Measurements from ENCODE around the gene C10orf143. TPM values are rescaled to one million over a fixed set of nuclear protein-coding genes. Genes with fewer than 3 reads are reported as not detected.

Gene C10orf143
- total RNA-seq, 2 experiments from 2014 or later, result 2.5 to 3.0 TPM

DNA sequence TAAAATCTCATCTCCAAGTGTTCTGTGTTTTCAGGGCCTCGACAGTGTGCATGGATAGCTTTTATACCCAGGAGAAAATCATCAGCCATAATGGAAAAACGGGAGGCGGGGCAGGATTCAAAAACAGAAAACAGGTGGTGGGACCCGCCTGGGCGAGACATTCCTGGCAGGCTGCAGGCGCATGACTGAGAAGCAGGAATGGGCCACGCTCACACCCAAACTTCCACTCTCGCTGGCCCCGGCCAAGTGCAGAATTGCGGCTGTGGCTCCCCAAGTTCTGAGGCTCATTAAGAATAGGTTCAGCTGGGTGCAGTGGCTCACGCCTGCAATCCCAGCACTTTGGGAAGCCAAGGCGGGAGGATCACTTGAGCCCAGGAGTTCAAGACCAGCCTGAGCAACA is 60.6 kb downstream of the C10orf143 start:
- Mint-ChIP-seq H3K4me1 (ENCODE audit: low read depth) (no peaks in the 10 kb centered on the region), H3K27ac (no peak overlapping the region), H3K27me3 (peaks cover 4% of the 10 kb centered on the region), H3K9me3 (no peaks in the 10 kb centered on the region), H3K4me3 (no peak overlapping the region), H3K36me3 (peaks cover 3% of the 10 kb centered on the region)
- intact Hi-C loops (cut with micrococcal nuclease), result no loop called here
- ChIA-PET CTCF (no interaction called here), POLR2A (no interaction called here)
- DNase-seq, result no peak

DNA sequence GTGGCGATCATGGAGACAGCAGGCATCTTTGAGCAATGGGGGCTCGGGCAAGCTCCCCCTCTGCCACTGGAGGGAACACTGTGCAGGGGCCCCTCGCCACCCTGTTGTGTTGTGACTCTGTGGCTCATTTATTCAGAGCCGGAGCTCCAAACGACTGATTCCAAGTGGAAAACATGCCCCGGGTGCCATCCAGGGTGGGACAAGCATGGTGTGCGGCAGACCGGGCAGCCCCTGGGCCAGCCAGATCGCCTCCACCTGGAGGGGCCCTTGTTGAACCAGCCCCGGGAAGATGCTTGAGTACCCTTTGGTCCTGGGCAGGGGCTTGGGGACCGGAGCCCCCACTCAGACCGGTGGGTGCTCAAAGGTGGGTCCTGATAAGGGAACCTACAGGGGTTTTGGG is 61.4 kb downstream of the C10orf143 start:
- no peaks in the 10 kb centered on the region for H3K4me1 Mint-ChIP-seq (ENCODE audit: low read depth)
- H3K9me3 Mint-ChIP-seq, result no peaks in the 10 kb centered on the region
- no peak overlapping the region for H3K27ac Mint-ChIP-seq
- no peak for DNase-seq
- peaks cover 4% of the 10 kb centered on the region for H3K27me3 Mint-ChIP-seq
- H3K36me3 Mint-ChIP-seq, result no peaks in the 10 kb centered on the region
- intact Hi-C loops (cut with micrococcal nuclease), result no loop called here
- H3K4me3 Mint-ChIP-seq, result no peak overlapping the region
- ChIA-PET CTCF (no interaction called here), POLR2A (no interaction called here)

DNA sequence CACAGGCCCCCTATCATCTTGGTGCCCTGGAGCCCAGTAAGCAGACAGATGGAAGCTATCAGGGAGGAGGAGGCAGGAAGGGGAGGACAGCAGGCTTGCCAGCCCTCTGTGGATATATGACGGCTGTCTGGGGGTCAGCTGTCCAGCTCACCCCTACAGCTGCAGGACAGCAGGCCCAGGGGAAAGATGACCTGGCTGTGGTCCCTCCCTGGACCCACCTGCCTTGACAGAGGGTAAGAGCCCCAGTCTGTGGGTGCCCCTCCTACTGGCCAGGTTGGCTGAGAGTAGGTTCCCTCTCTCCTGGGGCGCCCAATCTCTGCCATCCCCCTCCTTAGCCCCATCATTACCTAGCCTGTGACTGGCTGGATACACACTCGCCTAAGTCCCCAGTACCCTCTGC is 62.5 kb downstream of the C10orf143 start:
- POLR2A ChIA-PET, result no interaction called here
- intact Hi-C loops (cut with micrococcal nuclease), result no loop called here
- H3K4me1 Mint-ChIP-seq (ENCODE audit: low read depth), result no peaks in the 10 kb centered on the region
- H3K9me3 Mint-ChIP-seq, result no peaks in the 10 kb centered on the region
- CTCF ChIA-PET, result no interaction called here
- DNase-seq, result no peak
- H3K27ac Mint-ChIP-seq, result no peak overlapping the region
- no peak overlapping the region for H3K4me3 Mint-ChIP-seq
- H3K27me3 Mint-ChIP-seq, result peaks cover 7% of the 10 kb centered on the region
- no peaks in the 10 kb centered on the region for H3K36me3 Mint-ChIP-seq

DNA sequence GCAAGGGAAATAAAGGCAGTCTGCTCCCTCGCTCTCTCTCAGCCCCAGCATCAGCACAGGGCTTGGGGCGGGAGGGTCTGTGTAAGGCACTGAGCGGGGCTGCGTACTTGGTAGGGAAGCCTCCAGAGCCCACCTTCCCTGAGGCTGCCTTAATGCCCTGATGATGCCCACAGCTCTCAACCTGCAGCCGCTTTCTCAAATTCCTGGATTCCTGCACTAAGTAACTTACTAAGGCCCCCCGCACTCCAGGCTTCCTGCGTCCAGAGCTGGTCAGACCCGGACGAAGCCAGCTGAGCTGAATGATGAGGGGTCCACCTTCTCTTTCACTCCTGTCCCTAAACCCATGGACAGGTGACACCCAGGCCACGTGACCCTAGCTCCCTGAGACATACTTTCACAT is 63.3 kb downstream of the C10orf143 start:
- Mint-ChIP-seq H3K4me1 (ENCODE audit: low read depth) (no peaks in the 10 kb centered on the region), H3K27me3 (peaks cover 5% of the 10 kb centered on the region), H3K36me3 (no peaks in the 10 kb centered on the region), H3K4me3 (no peak overlapping the region), H3K27ac (no peak overlapping the region), H3K9me3 (no peaks in the 10 kb centered on the region)
- ChIA-PET CTCF (no interaction called here), POLR2A (no interaction called here)
- DNase-seq, result no peak
- intact Hi-C loops (cut with micrococcal nuclease), result no loop called here

DNA sequence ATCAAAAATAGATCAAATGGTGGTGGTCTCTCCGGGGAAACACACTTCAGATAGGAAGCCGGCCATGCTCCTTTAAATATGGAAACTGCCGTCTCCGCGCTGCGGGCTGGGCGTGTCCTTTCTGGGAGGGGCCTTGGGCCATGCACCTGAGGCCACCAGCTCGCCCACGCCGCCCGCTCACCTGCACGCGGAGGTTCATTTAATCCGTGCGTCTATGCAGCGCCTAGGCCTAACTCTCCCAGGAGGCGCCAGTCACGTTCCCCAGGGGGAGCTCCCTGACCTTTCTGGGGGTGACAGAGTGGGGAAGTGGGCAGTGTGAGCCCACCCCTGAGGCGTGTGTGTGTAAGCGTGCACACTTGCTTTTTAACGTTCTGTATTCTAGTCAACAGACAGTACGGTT is 64.0 kb downstream of the C10orf143 start:
- H3K36me3 Mint-ChIP-seq, result no peaks in the 10 kb centered on the region
- no peak overlapping the region for H3K4me3 Mint-ChIP-seq
- POLR2A ChIA-PET, result no interaction called here
- peaks cover 3% of the 10 kb centered on the region for H3K27me3 Mint-ChIP-seq
- DNase-seq, result no peak
- no peaks in the 10 kb centered on the region for H3K9me3 Mint-ChIP-seq
- intact Hi-C loops (cut with micrococcal nuclease), result no loop called here
- no peak overlapping the region for H3K27ac Mint-ChIP-seq
- H3K4me1 Mint-ChIP-seq (ENCODE audit: low read depth), result no peaks in the 10 kb centered on the region
- CTCF ChIA-PET, result no interaction called here

- Mint-ChIP-seq H3K36me3 (no peaks in the 10 kb centered on the region), H3K9me3 (no peaks in the 10 kb centered on the region), H3K4me1 (ENCODE audit: low read depth) (no peaks in the 10 kb centered on the region), H3K27ac (no peak overlapping the region), H3K27me3 (peaks cover 3% of the 10 kb centered on the region), H3K4me3 (no peak overlapping the region)
- ChIA-PET POLR2A (no interaction called here), CTCF (no interaction called here)
- intact Hi-C loops (cut with micrococcal nuclease), result no loop called here
- DNase-seq, result no peak
Observed at GRCh38 chr10:130045801-130046321, 64.8 kb downstream of the C10orf143 start.

- no peak overlapping the region for H3K4me3 Mint-ChIP-seq
- H3K27me3 Mint-ChIP-seq, result peaks cover 3% of the 10 kb centered on the region
- no peaks in the 10 kb centered on the region for H3K9me3 Mint-ChIP-seq
- no peaks in the 10 kb centered on the region for H3K36me3 Mint-ChIP-seq
- intact Hi-C loops (cut with micrococcal nuclease), result no loop called here
- no peak overlapping the region for H3K27ac Mint-ChIP-seq
- POLR2A ChIA-PET, result no interaction called here
- CTCF ChIA-PET, result no interaction called here
- no peaks in the 10 kb centered on the region for H3K4me1 Mint-ChIP-seq (ENCODE audit: low read depth)
- no peak for DNase-seq
Observed at GRCh38 chr10:130045091-130045652, 65.5 kb downstream of the C10orf143 start.

DNA sequence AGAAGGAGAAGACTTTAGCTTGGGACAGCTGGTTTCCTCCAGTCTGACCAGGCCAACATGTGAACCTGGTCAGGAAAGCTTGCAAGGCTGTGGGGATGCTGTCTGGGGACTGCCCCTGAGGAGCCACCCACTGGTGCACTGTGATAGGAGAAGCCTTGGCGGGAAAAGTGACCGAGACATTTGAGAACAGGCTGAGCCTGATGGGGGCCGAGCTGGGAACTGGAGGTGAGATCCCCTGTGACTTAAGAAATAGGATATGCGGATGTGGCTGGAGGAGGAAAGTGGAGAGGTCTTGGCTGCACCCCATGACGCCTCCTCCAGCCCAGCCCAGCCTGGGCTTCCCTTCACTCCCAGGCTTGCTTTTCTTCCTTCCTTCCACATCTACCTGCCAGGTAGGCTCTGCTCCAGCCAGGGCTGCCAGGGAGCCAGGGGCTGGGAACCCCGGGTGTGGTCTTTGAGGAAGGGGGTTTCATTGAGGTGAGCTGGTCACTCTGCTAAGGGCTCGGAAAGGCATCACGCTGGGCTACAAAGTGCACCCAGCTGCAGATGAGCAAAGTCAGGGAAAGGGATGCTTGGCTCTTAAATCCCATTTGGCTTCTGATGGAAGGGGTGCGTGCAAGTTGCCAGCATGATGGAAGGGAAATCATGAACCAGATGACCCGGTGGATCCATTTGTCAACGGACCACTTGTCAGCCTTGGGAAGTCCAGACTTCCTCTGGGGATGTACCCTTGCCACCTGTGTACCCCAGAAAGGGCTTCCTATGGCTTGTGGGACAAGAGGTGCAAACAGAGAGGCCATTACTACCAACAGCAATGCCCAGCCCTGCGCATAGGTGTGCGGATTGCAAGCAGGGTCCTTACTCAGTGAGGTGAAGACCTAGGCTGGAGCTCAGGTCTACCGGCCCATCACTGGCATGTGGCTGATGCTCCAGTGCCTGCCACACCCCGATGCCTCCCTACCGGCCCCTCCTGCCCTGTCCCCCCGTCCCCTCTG is 66.3 kb downstream of the C10orf143 start:
- Mint-ChIP-seq H3K27ac (no peak overlapping the region), H3K36me3 (no peaks in the 10 kb centered on the region), H3K27me3 (peaks cover 3% of the 10 kb centered on the region), H3K4me1 (ENCODE audit: low read depth) (no peaks in the 10 kb centered on the region), H3K9me3 (no peaks in the 10 kb centered on the region), H3K4me3 (no peak overlapping the region)
- ChIA-PET POLR2A (no interaction called here), CTCF (no interaction called here)
- DNase-seq, result no peak
- intact Hi-C loops (cut with micrococcal nuclease), result no loop called here

DNA sequence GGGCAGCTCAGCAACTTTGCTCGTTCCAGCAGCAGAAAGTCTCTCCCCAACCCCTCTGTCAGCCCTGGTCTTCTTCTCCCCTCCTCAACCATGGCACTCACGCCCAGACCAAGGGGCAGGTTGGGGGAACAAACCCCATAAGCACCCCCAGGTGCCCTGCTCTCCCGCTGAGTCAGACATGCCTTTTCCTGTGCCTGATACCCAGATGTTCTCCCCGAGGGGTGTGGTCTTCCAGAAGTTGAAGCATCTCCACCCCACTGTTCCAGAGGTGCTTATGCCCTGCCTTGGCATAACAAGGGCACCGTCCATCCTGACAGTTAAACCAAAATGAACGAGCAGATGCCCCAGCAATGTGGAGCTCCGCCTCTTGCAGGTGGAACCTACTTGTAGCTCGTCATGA is 67.1 kb downstream of the C10orf143 start:
- CTCF ChIA-PET, result interaction anchor here (1.1 kb wide), 1 partner anchor 66 kb away, joined by 3 read pairs; no protein-coding TSS in a partner anchor
- intact Hi-C loops (cut with micrococcal nuclease), result no loop called here
- H3K9me3 Mint-ChIP-seq, result no peaks in the 10 kb centered on the region
- peaks cover 3% of the 10 kb centered on the region for H3K27me3 Mint-ChIP-seq
- DNase-seq, result no peak
- no peak overlapping the region for H3K27ac Mint-ChIP-seq
- no peaks in the 10 kb centered on the region for H3K4me1 Mint-ChIP-seq (ENCODE audit: low read depth)
- POLR2A ChIA-PET, result no interaction called here
- H3K36me3 Mint-ChIP-seq, result no peaks in the 10 kb centered on the region
- no peak overlapping the region for H3K4me3 Mint-ChIP-seq

DNA sequence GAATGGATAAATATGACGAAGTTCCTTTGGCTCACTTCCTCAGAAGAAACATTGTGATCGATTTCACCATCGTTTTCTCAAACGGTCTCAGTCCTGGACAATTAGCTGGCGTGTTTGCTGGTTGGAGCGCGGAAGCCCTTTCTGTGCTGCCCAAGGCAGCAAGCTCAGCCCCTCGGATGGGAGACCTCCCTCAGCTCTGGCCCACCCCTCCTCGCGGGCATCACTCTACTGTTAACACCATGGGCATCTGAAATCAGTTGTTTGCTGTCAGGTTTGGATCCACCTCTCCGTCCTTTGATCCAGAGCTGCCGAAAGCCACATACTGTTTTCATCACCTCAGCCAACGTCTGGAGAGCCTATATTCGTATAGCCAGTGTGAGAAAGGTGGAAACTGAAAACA is 68.2 kb downstream of the C10orf143 start:
- DNase-seq, result no peak
- Mint-ChIP-seq H3K4me1 (ENCODE audit: low read depth) (no peaks in the 10 kb centered on the region), H3K9me3 (no peaks in the 10 kb centered on the region), H3K27ac (no peak overlapping the region), H3K27me3 (peaks cover 3% of the 10 kb centered on the region), H3K4me3 (no peak overlapping the region), H3K36me3 (no peaks in the 10 kb centered on the region)
- ChIA-PET CTCF (no interaction called here), POLR2A (no interaction called here)
- intact Hi-C loops (cut with micrococcal nuclease), result no loop called here

DNA sequence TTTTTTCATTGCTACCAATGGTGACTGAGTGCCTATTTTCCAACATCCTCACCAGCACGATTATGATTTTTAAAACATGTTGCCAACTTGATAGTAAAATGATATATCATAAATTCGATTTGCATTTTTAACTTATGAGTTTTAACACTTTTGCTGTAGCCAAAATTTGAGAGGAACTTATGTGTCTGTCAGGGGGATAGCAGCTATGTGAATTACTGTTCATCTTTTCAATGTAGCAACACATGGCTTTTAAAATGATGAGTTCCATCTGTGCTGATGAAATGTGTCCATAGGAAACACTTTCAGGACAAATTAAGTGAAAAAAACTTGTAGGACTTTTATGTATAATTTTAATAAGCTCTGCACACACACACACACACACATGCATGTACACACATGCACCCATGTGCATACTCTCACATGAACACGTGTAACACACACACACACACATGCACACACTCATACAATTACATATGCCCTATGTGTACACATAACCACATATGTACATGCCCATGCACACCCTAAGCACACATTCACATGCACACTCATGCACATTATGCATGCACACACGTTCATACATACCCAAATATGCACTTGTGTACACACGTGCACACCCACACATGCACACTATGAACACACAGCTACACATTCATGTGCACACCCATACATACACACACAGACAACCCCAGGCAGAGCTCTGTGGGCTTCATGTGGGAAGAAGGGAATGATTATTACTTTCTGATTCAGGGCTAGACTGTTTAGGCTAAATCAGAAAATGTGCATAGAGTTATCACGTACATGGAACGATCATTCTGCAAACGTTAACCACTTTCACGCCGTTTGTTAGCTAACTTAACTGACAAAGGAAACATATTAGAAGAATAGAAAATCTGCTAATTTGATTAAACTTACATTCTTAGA is 68.9 kb downstream of the C10orf143 start:
- H3K4me1 Mint-ChIP-seq (ENCODE audit: low read depth), result no peaks in the 10 kb centered on the region
- no peak overlapping the region for H3K27ac Mint-ChIP-seq
- H3K4me3 Mint-ChIP-seq, result no peak overlapping the region
- peaks cover 3% of the 10 kb centered on the region for H3K27me3 Mint-ChIP-seq
- CTCF ChIA-PET, result no interaction called here
- POLR2A ChIA-PET, result no interaction called here
- H3K36me3 Mint-ChIP-seq, result no peaks in the 10 kb centered on the region
- no peak for DNase-seq
- no peaks in the 10 kb centered on the region for H3K9me3 Mint-ChIP-seq
- intact Hi-C loops (cut with micrococcal nuclease), result no loop called here

DNA sequence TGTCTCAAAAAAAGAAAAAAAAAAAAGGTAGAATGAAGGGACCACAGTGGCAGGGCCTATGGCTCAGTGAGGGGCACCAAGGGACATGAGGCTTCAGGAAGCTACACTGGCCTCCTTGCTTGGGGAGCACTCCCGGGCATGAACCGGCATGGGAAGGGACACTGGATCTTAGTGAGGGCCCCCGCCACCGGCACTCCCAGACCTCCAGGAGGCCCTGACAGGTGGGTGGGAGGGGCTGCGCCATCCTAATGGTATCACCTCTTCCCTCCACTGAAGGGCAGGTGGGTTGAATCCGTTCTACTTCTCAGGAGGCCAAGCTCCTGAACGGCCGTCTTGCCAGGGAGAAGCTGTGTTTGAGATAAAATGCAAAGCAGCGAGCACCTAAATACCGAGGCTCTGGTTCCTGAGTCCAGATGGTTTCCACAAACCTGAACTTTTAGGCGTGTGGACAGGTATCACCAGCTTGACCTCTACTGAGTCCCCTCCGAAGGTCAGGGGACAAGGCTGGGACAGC is 69.8 kb downstream of the C10orf143 start:
- no peak for DNase-seq
- H3K9me3 Mint-ChIP-seq, result no peaks in the 10 kb centered on the region
- intact Hi-C loops (cut with micrococcal nuclease), result no loop called here
- no peak overlapping the region for H3K27ac Mint-ChIP-seq
- no peaks in the 10 kb centered on the region for H3K36me3 Mint-ChIP-seq
- peaks cover 3% of the 10 kb centered on the region for H3K27me3 Mint-ChIP-seq
- CTCF ChIA-PET, result no interaction called here
- H3K4me1 Mint-ChIP-seq (ENCODE audit: low read depth), result no peaks in the 10 kb centered on the region
- H3K4me3 Mint-ChIP-seq, result no peak overlapping the region
- POLR2A ChIA-PET, result no interaction called here

All from activated CD4-positive, alpha-beta memory T cell treated with anti-CD3 and anti-CD28 coated beads for 36 hours (primary cell).